ENCODE results near the gene FBXW2.

Gene FBXW2

DNA sequence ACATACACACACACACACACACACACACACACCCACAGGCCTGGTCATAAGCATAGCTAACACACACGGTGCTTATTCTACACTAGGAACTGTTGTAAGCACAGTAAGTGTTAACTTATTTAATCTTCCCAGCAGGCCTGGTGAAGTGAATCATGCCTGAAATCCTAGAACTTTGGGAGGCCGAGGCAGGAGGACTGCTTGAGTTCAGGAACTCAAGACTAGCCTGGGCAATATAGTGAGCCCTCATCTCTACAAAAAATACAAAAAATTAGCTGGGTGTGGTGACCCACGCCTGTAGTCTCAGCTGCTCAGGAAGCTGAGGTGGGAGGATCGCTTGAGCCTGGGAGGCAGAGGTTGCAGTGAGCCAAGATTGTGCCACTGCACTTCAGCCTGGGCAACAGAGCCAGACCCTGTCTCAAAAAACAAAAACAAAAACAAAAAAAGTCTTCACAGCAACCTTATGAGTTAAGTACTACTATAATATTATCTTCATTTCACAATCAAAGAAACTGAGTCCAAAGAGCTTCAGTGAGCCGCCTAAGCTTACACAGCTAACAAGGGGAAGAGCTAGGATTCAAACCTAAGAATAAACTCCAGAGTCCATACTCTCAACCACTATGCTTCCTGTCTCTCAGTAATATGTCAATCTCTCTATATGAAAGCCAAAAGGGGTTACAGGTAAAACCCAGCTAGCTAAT, 81.2 kb downstream of the FBXW2 start:
- Histone ChIP-seq H3K27me3 (ENCODE audit: insufficient read depth, poor library complexity, severe bottlenecking) (no peaks in the 10 kb centered on the region), H3K27ac (replicated peaks) (peak overlapping the region; percentile 68), H3K4me3 (replicated peaks; ENCODE audit: insufficient read depth, low read length) (peak overlapping the region; percentile 98)
- no peak for TF ChIP-seq POLR2AphosphoS5 (IDR thresholded peaks at IDR 0.05; ENCODE audit: low read depth)
- no peak for TF ChIP-seq GABPA (IDR thresholded peaks at IDR 0.05; ENCODE audit: low read depth)
- TF ChIP-seq, protein P1, sequence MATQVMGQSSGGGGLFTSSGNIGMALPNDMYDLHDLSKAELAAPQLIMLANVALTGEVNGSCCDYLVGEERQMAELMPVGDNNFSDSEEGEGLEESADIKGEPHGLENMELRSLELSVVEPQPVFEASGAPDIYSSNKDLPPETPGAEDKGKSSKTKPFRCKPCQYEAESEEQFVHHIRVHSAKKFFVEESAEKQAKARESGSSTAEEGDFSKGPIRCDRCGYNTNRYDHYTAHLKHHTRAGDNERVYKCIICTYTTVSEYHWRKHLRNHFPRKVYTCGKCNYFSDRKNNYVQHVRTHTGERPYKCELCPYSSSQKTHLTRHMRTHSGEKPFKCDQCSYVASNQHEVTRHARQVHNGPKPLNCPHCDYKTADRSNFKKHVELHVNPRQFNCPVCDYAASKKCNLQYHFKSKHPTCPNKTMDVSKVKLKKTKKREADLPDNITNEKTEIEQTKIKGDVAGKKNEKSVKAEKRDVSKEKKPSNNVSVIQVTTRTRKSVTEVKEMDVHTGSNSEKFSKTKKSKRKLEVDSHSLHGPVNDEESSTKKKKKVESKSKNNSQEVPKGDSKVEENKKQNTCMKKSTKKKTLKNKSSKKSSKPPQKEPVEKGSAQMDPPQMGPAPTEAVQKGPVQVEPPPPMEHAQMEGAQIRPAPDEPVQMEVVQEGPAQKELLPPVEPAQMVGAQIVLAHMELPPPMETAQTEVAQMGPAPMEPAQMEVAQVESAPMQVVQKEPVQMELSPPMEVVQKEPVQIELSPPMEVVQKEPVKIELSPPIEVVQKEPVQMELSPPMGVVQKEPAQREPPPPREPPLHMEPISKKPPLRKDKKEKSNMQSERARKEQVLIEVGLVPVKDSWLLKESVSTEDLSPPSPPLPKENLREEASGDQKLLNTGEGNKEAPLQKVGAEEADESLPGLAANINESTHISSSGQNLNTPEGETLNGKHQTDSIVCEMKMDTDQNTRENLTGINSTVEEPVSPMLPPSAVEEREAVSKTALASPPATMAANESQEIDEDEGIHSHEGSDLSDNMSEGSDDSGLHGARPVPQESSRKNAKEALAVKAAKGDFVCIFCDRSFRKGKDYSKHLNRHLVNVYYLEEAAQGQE (IDR thresholded peaks at IDR 0.05; ENCODE audit: insufficient replicate concordance, low read depth): no peak
- no peak for TF ChIP-seq SPI1 (IDR thresholded peaks at IDR 0.05; ENCODE audit: borderline replicate concordance, low read depth)
- TF ChIP-seq, protein P2, sequence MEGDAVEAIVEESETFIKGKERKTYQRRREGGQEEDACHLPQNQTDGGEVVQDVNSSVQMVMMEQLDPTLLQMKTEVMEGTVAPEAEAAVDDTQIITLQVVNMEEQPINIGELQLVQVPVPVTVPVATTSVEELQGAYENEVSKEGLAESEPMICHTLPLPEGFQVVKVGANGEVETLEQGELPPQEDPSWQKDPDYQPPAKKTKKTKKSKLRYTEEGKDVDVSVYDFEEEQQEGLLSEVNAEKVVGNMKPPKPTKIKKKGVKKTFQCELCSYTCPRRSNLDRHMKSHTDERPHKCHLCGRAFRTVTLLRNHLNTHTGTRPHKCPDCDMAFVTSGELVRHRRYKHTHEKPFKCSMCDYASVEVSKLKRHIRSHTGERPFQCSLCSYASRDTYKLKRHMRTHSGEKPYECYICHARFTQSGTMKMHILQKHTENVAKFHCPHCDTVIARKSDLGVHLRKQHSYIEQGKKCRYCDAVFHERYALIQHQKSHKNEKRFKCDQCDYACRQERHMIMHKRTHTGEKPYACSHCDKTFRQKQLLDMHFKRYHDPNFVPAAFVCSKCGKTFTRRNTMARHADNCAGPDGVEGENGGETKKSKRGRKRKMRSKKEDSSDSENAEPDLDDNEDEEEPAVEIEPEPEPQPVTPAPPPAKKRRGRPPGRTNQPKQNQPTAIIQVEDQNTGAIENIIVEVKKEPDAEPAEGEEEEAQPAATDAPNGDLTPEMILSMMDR (IDR thresholded peaks at IDR 0.05; ENCODE audit: insufficient read depth, low read length): no peak
- peak in 1 of 2 experiments; percentile 26 for DNase-seq (ENCODE audit: low read depth in 1 of 2, low spot score in 1 of 2)

GRCh38 chr9:120711354-120711753, 81.9 kb downstream of the FBXW2 start:
- DNase-seq (ENCODE audit: low read depth in 1 of 2, low spot score in 1 of 2): no peak
- peak overlapping the region; percentile 68 for H3K27ac ChIP-seq (replicated peaks)
- H3K4me3 ChIP-seq (replicated peaks; ENCODE audit: insufficient read depth, low read length): peak overlapping the region; percentile 98
- H3K27me3 ChIP-seq (ENCODE audit: insufficient read depth, poor library complexity, severe bottlenecking): no peaks in the 10 kb centered on the region
- TF ChIP-seq, protein P1 (IDR thresholded peaks at IDR 0.05; ENCODE audit: insufficient replicate concordance, low read depth): no peak
- TF ChIP-seq, protein P2 (IDR thresholded peaks at IDR 0.05; ENCODE audit: insufficient read depth, low read length): no peak
- TF ChIP-seq GABPA (IDR thresholded peaks at IDR 0.05; ENCODE audit: low read depth) (no peak), POLR2AphosphoS5 (IDR thresholded peaks at IDR 0.05; ENCODE audit: low read depth) (no peak), SPI1 (IDR thresholded peaks at IDR 0.05; ENCODE audit: borderline replicate concordance, low read depth) (no peak)

- Histone ChIP-seq H3K4me3 (replicated peaks; ENCODE audit: insufficient read depth, low read length) (peak overlapping the region; percentile 98), H3K27me3 (ENCODE audit: insufficient read depth, poor library complexity, severe bottlenecking) (no peaks in the 10 kb centered on the region), H3K27ac (replicated peaks) (peak overlapping the region; percentile 50)
- DNase-seq (ENCODE audit: low read depth in 1 of 2, low spot score in 1 of 2): peak in 1 of 2 experiments; percentile 60
- TF ChIP-seq, protein P1 (IDR thresholded peaks at IDR 0.05; ENCODE audit: insufficient replicate concordance, low read depth): no peak
- TF ChIP-seq, protein P2 (IDR thresholded peaks at IDR 0.05; ENCODE audit: insufficient read depth, low read length): no peak
- TF ChIP-seq POLR2AphosphoS5 (IDR thresholded peaks at IDR 0.05; ENCODE audit: low read depth): no peak
- TF ChIP-seq SPI1 (IDR thresholded peaks at IDR 0.05; ENCODE audit: borderline replicate concordance, low read depth): no peak
- TF ChIP-seq GABPA (IDR thresholded peaks at IDR 0.05; ENCODE audit: low read depth): no peak
Measured at GRCh38 chr9:120710110-120710981, 82.9 kb downstream of the FBXW2 start.

All from HL-60 (cell line).